Gastrocnemius medialis (tissue), 4 donors: Measurements from ENCODE around the gene FLT1.

Source experiments
- POLR2A ChIP-seq, 2 donors: fragments of 450-650 bp; IDR thresholded peaks; one replicate each; pipeline ENCODE4 v1.6.1; 2017; ENCODE audit warnings: antibody characterized with exemption in 2 of 2, mild to moderate bottlenecking in 2 of 2, moderate library complexity in 2 of 2
- TF ChIP-seq, protein P1 (sequence below), 5 experiments: fragments of 450-650 bp in 3 of 5; fragments of 200-600 bp in 2 of 5; sonication (generic) in 2 of 5; IDR thresholded peaks in 4 of 5; conservative IDR thresholded peaks in 1 of 5; 1 replicate in 4 of 5; 2 replicates in 1 of 5; pipeline ENCODE4 v1.5.1; 2016 to 2019; ENCODE audit warnings: antibody characterized with exemption in 5 of 5, mild to moderate bottlenecking in 3 of 5, moderate library complexity in 3 of 5

GRCh38 chr13:28408235-28408848 lies 86.6 kb downstream of the FLT1 start:
- TF ChIP-seq, protein P1, sequence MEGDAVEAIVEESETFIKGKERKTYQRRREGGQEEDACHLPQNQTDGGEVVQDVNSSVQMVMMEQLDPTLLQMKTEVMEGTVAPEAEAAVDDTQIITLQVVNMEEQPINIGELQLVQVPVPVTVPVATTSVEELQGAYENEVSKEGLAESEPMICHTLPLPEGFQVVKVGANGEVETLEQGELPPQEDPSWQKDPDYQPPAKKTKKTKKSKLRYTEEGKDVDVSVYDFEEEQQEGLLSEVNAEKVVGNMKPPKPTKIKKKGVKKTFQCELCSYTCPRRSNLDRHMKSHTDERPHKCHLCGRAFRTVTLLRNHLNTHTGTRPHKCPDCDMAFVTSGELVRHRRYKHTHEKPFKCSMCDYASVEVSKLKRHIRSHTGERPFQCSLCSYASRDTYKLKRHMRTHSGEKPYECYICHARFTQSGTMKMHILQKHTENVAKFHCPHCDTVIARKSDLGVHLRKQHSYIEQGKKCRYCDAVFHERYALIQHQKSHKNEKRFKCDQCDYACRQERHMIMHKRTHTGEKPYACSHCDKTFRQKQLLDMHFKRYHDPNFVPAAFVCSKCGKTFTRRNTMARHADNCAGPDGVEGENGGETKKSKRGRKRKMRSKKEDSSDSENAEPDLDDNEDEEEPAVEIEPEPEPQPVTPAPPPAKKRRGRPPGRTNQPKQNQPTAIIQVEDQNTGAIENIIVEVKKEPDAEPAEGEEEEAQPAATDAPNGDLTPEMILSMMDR (IDR thresholded peaks at IDR 0.05 in 4 of 5, conservative IDR thresholded peaks at IDR 0.05 in 1 of 5): no peak
- no peak for TF ChIP-seq POLR2A (IDR thresholded peaks at IDR 0.05)
